ENCODE data around the gene ANKRD30A.
"Not testable (repeated sequence)": the region's sequence is repeated elsewhere in the genome, so short reads cannot be mapped to it uniquely, and the experiment has no call there.

The ANKRD30A gene

DNA sequence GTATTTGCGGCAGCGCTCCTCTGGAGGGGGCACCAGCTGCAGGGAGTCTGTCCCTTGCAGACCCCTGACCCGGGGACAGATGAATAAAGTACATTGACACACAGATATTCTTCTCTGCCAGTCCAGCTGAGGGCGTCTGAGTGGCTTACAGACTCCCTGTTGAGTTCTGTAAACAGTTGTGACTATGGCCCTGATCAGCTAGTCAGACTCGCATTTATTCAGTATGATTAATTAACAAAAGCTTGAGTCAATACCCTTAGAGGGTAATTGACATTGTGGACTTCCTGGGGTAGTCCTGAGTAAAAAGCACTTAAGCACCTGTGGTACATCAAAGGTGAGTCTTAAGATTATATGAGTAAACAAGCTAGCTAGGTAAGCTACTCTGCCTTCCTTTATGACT, 21.0 kb downstream of the ANKRD30A start:
- in situ Hi-C loops (cut with HindIII; ENCODE audit: low sequenced_read_pairs), result no loop called here
- DNase-seq (ENCODE audit: low read depth, low spot score), result no peak
- TF ChIP-seq CTCF (IDR thresholded peaks at IDR 0.05; ENCODE audit: low read depth, low read length), result no peak
- no peak overlapping the region for H3K4me3 ChIP-seq (ENCODE audit: low read depth, low read length)

DNA sequence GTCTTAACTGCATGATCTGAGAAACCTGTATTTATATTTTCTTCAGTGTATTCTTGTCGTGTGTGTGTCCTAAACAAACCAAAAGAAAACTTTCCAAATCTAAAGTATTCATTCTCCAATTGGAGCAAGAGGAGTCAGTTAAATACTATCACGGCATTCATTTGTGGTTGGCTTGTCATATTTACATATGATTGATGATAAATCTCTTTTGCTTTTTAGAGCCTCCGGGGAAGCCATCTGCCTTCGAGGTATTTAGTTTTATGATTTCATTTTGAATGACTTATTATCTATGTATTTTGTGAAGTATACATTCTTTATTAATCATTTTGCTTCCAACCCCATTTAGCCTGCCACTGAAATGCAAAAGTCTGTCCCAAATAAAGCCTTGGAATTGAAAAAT, 37.0 kb downstream of the ANKRD30A start:
- in situ Hi-C loops (cut with HindIII; ENCODE audit: low sequenced_read_pairs); DNase-seq (ENCODE audit: low read depth, low spot score); H3K4me3 ChIP-seq (ENCODE audit: low read depth, low read length): not testable (repeated sequence)

DNA sequence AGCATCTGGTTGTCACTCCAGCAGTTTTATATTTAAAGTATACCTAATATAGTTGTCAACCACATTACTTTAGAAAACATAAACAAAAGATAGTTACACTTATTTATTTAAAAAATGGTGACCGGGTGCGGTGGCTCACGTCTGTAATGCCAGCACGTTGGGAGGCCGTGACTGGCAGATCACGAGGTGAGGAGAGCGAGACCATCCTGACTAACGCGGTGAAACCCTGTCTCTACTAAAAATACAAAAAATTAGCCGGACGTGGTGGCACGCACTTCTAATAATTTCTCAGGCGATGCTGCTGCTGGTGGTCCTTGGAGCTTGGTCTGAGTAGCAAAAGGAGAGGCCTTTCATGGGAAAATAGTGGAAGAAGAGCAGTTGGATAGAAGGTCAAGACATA, 46.5 kb downstream of the ANKRD30A start:
- in situ Hi-C loops (cut with HindIII; ENCODE audit: low sequenced_read_pairs); H3K4me3 ChIP-seq (ENCODE audit: low read depth, low read length); DNase-seq (ENCODE audit: low read depth, low spot score): not testable (repeated sequence)

DNA sequence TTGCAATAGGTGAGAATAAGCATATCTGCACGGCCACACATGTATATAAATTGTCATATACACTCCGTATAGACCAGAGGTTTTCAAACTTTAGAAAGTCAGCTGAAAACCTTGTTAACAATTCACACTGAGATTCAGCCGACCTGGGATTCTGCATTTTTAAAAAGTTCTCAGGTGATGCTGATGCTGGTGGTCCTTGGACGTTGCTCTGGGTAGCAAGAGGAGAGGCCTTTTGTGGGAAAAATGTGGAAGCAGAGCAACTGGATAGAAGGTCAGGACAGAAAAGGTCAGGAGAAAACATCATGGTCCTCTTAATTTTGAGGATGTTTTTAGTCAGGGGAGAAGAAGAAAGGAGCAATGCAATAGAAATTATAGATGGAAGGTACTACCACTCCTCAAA, 52.9 kb downstream of the ANKRD30A start:
- in situ Hi-C loops (cut with HindIII; ENCODE audit: low sequenced_read_pairs); DNase-seq (ENCODE audit: low read depth, low spot score): not testable (repeated sequence)

DNA sequence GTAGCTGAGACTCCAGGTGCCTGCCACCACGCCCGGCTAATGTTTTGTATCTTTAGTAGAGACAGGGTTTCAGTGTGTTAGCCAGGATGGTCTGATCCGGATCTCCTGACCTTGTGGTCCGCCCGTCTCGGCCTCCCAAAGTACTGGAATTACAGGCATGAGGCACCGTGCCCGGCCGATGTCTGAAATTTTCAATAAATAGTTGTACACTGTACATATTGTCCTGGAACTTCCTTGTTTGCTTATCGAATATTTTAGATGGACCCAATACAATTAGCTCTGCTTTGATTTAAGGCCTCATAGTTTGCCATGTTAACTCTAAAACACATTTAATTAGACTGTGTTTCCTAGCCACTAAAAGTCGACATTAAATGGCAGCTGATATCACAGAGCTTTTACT, 57.3 kb downstream of the ANKRD30A start:
- in situ Hi-C loops (cut with HindIII; ENCODE audit: low sequenced_read_pairs); H3K4me3 ChIP-seq (ENCODE audit: low read depth, low read length); DNase-seq (ENCODE audit: low read depth, low spot score): not testable (repeated sequence)

More for the DNA sequence above, 52.9 kb downstream of the ANKRD30A start:
- H3K4me3 ChIP-seq (ENCODE audit: low read depth, low read length), result not testable (repeated sequence)

DNA sequence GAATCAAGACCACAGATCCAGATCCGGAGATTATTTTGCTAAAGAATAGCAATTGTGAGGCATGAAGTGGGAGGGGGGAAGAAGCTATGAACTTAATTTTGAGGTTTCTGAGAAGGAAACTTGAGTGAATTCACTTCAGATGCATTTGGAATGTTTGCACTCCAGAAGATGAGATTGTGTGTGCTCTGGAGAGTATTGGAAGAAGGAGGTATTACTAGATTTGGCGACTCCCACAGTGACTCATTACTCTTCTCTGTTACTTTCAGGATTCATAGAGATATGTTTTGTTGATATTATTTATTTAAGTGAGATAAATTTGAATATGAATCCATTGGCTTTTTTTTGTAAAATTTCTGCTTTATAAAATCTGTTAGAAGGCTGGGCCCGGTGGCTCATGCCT, 80.7 kb downstream of the ANKRD30A start:
- no peak overlapping the region for H3K4me3 ChIP-seq (ENCODE audit: low read depth, low read length)
- in situ Hi-C loops (cut with HindIII; ENCODE audit: low sequenced_read_pairs), result no loop called here
- DNase-seq (ENCODE audit: low read depth, low spot score), result no peak
- TF ChIP-seq CTCF (IDR thresholded peaks at IDR 0.05; ENCODE audit: low read depth, low read length), result no peak

- no peak for TF ChIP-seq CTCF (IDR thresholded peaks at IDR 0.05; ENCODE audit: low read depth, low read length)
- H3K4me3 ChIP-seq (ENCODE audit: low read depth, low read length), result no peak overlapping the region
- DNase-seq (ENCODE audit: low read depth, low spot score), result no peak
- in situ Hi-C loops (cut with HindIII; ENCODE audit: low sequenced_read_pairs), result no loop called here
These were observed 95.5 kb downstream of the ANKRD30A start for GRCh38 chr10:37220866-37221265.

DNA sequence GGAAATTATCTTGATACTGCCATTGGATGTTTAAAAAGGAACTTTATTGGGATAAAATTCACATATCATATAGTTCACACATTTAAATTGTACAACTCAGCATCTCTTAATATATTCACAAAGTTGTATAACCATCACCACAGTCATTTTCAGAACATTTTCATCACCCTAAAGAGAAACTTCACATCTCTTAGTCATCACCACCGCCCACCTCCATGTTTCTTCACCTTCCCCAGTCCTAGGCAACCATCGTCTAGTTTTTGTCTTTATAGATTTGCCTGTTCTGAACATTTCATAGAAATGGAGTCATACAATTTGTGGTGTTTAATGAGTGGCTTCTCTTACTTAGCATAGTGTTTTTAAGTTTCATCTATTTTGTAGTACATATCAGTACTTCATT, 96.6 kb downstream of the ANKRD30A start:
- no peak for TF ChIP-seq CTCF (IDR thresholded peaks at IDR 0.05; ENCODE audit: low read depth, low read length)
- in situ Hi-C loops (cut with HindIII; ENCODE audit: low sequenced_read_pairs), result no loop called here
- no peak for DNase-seq (ENCODE audit: low read depth, low spot score)
- no peak overlapping the region for H3K4me3 ChIP-seq (ENCODE audit: low read depth, low read length)

GRCh38 chr10:37225163-37225562, 99.8 kb downstream of the ANKRD30A start:
- no peak overlapping the region for H3K4me3 ChIP-seq (ENCODE audit: low read depth, low read length)
- DNase-seq (ENCODE audit: low read depth, low spot score), result no peak
- in situ Hi-C loops (cut with HindIII; ENCODE audit: low sequenced_read_pairs), result no loop called here
- TF ChIP-seq CTCF (IDR thresholded peaks at IDR 0.05; ENCODE audit: low read depth, low read length), result no peak

Data from astrocyte of the spinal cord (primary cell).